HCT116 (cell line): Measurements from ENCODE around the gene TOP1.

Experiments
- CEBPB ChIP-seq: IDR thresholded peaks from 2 replicates; pipeline ENCODE4 v1.6.1; 2012; ENCODE audit warnings: low read depth
- EZH2 ChIP-seq: fragments of 200-600 bp; sonication (generic); IDR thresholded peaks from 2 replicates; pipeline ENCODE4 v1.6.1; 2017; ENCODE audit warnings: antibody characterized with exemption, mixed run types
- EZH2phosphoT487 ChIP-seq: fragments of 200-600 bp; IDR thresholded peaks from 2 replicates; pipeline ENCODE4 v1.6.1; 2018; ENCODE audit warnings: antibody characterized with exemption, borderline replicate concordance
- JUND ChIP-seq: IDR thresholded peaks from 2 replicates; pipeline ENCODE4 v1.6.1; 2012
- POLR2A ChIP-seq: IDR thresholded peaks from 2 replicates; pipeline ENCODE4 v1.7.0; 2011; ENCODE audit warnings: borderline replicate concordance; ENCODE audit not compliant: insufficient read depth, insufficient read length; ENCODE audit errors: extremely low read depth
- POLR2AphosphoS5 ChIP-seq: IDR thresholded peaks from 2 replicates; pipeline ENCODE4 v1.6.1; 2011; ENCODE audit warnings: mild to moderate bottlenecking, low read depth, low read length, moderate library complexity
- SIN3A ChIP-seq: IDR thresholded peaks from 2 replicates; pipeline ENCODE4 v1.6.1; 2012; ENCODE audit warnings: low read depth
- SP1 ChIP-seq: IDR thresholded peaks from 2 replicates; pipeline ENCODE4 v1.6.1; 2012; ENCODE audit warnings: low read depth
- ZNF274 ChIP-seq: fragments of 200-500 bp; sonication (Bioruptor generic); IDR thresholded peaks from 2 replicates; pipeline ENCODE4 v1.6.1; 2014; ENCODE audit warnings: mild to moderate bottlenecking, low read depth, low read length, inconsistent platforms
- TF ChIP-seq, protein P1 (sequence below): IDR thresholded peaks from 2 replicates; pipeline ENCODE4 v1.6.1; 2011; ENCODE audit warnings: mild to moderate bottlenecking, low read length, moderate library complexity; ENCODE audit not compliant: insufficient replicate concordance; ENCODE audit errors: extremely low read depth
- TF ChIP-seq, protein P2 (sequence below), 3 experiments: fragments of 200-600 bp in 1 of 3; sonication (generic) in 1 of 3; IDR thresholded peaks in 2 of 3; conservative IDR thresholded peaks in 1 of 3; 2 replicates each; pipeline ENCODE4 v1.5.1; 2012 to 2017; ENCODE audit warnings: low read depth in 2 of 3, low read length in 2 of 3, antibody characterized with exemption in 1 of 3, borderline replicate concordance in 1 of 3, control low read depth in 1 of 3, mild to moderate bottlenecking in 1 of 3, mixed read lengths in 1 of 3, mixed run types in 1 of 3, moderate library complexity in 1 of 3; ENCODE audit not compliant: insufficient read depth in 1 of 3
- TF ChIP-seq, protein P3 (sequence below): IDR thresholded peaks from 2 replicates; pipeline ENCODE4 v1.6.1; 2012; ENCODE audit warnings: low read depth
- TF ChIP-seq, protein P4 (sequence below): IDR thresholded peaks from 2 replicates; pipeline ENCODE4 v1.6.1; 2012

DNA sequence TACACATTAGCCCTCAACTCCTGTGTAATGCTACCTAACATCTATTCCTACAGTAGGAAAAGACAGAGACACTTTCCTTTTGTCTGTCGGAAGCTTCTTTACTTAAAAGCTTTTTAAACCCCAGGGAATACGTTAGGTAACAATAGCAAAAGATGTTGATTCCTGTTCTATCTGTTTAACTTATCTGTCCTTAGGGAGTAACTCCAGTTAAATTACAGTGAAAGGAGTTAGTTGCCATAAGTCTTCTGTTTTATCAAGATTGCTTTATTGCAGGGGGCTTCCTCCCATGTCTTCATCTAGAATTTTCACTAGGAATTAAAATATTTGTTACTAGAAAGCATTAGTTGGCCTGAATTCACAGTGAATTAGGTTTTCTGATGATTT, 26.2 kb downstream of the TOP1 start:
- TF ChIP-seq POLR2A (no peak), SP1 (no peak), EZH2 (no peak), POLR2AphosphoS5 (no peak), CEBPB (no peak), JUND (no peak), ZNF274 (no peak), EZH2phosphoT487 (no peak), SIN3A (no peak)
- TF ChIP-seq, protein P1, sequence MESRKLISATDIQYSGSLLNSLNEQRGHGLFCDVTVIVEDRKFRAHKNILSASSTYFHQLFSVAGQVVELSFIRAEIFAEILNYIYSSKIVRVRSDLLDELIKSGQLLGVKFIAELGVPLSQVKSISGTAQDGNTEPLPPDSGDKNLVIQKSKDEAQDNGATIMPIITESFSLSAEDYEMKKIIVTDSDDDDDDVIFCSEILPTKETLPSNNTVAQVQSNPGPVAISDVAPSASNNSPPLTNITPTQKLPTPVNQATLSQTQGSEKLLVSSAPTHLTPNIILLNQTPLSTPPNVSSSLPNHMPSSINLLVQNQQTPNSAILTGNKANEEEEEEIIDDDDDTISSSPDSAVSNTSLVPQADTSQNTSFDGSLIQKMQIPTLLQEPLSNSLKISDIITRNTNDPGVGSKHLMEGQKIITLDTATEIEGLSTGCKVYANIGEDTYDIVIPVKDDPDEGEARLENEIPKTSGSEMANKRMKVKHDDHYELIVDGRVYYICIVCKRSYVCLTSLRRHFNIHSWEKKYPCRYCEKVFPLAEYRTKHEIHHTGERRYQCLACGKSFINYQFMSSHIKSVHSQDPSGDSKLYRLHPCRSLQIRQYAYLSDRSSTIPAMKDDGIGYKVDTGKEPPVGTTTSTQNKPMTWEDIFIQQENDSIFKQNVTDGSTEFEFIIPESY, result no peak
- TF ChIP-seq, protein P2, sequence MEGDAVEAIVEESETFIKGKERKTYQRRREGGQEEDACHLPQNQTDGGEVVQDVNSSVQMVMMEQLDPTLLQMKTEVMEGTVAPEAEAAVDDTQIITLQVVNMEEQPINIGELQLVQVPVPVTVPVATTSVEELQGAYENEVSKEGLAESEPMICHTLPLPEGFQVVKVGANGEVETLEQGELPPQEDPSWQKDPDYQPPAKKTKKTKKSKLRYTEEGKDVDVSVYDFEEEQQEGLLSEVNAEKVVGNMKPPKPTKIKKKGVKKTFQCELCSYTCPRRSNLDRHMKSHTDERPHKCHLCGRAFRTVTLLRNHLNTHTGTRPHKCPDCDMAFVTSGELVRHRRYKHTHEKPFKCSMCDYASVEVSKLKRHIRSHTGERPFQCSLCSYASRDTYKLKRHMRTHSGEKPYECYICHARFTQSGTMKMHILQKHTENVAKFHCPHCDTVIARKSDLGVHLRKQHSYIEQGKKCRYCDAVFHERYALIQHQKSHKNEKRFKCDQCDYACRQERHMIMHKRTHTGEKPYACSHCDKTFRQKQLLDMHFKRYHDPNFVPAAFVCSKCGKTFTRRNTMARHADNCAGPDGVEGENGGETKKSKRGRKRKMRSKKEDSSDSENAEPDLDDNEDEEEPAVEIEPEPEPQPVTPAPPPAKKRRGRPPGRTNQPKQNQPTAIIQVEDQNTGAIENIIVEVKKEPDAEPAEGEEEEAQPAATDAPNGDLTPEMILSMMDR (IDR thresholded peaks at IDR 0.05 in 2 of 3, conservative IDR thresholded peaks at IDR 0.05 in 1 of 3; ENCODE audit: borderline replicate concordance in 1 of 3, insufficient read depth in 1 of 3, low read depth in 2 of 3, low read length in 2 of 3), result no peak
- TF ChIP-seq, protein P3, sequence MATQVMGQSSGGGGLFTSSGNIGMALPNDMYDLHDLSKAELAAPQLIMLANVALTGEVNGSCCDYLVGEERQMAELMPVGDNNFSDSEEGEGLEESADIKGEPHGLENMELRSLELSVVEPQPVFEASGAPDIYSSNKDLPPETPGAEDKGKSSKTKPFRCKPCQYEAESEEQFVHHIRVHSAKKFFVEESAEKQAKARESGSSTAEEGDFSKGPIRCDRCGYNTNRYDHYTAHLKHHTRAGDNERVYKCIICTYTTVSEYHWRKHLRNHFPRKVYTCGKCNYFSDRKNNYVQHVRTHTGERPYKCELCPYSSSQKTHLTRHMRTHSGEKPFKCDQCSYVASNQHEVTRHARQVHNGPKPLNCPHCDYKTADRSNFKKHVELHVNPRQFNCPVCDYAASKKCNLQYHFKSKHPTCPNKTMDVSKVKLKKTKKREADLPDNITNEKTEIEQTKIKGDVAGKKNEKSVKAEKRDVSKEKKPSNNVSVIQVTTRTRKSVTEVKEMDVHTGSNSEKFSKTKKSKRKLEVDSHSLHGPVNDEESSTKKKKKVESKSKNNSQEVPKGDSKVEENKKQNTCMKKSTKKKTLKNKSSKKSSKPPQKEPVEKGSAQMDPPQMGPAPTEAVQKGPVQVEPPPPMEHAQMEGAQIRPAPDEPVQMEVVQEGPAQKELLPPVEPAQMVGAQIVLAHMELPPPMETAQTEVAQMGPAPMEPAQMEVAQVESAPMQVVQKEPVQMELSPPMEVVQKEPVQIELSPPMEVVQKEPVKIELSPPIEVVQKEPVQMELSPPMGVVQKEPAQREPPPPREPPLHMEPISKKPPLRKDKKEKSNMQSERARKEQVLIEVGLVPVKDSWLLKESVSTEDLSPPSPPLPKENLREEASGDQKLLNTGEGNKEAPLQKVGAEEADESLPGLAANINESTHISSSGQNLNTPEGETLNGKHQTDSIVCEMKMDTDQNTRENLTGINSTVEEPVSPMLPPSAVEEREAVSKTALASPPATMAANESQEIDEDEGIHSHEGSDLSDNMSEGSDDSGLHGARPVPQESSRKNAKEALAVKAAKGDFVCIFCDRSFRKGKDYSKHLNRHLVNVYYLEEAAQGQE, result no peak
- TF ChIP-seq, protein P4, sequence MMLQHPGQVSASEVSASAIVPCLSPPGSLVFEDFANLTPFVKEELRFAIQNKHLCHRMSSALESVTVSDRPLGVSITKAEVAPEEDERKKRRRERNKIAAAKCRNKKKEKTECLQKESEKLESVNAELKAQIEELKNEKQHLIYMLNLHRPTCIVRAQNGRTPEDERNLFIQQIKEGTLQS, result no peak
